Measurements from ENCODE around the gene STX10. TPM values are rescaled to one million over a fixed set of nuclear protein-coding genes. Genes with fewer than 3 reads are reported as not detected.
"Not testable (repeated sequence)": the region's sequence is repeated elsewhere in the genome, so short reads cannot be mapped to it uniquely, and the experiment has no call there.

STX10 gene
- total and polyA plus RNA-seq, 2 experiments from 2014 or later, result 66.5 to 82.2 TPM

DNA sequence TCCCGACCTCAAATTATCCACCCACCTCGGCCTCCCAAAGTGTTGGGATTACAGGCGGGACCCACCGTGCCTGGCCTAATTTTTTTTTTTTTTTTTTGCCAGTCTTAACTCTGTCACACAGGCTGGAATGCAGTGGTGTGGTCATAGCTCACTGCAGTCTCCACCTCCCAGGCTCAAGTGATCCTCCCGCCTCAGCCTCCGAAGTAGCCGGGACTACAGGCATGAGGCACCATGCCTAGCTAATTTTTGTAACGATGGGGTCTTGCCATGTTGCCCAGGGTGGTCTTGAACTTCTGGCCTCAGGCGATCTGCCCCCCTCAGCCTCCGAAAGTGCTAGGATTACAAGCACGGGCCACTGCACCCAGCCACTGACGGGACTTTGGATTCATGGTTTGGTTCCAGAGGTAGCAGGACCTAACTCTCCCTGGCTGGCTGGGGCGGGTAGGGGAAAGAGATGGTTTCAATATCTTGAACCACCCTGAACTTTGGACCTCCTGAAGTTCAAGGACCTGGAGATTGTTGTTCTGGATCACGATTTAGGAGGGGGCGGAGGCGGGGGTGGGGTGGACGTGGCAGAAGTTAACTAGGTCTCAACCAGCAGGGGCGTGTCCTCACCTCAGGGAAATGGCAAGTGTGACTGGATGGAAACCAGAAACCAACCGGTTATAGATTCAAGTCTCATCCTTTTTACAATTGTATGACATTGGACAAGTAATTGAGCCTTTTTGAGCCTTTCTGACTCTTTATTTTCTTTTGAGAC is 40.8 kb upstream of the STX10 start:
- H3K27ac ChIP-seq, result peak overlapping the region; percentile 86
- no peak overlapping the region for H2AFZ ChIP-seq
- H3K4me2 ChIP-seq, result no peak overlapping the region
- H3K27me3 ChIP-seq, result no peaks in the 10 kb centered on the region
- no peak overlapping the region for H3K4me3 ChIP-seq
- peak; percentile 76 for DNase-seq (ENCODE audit: low spot score)
- H3K4me1 ChIP-seq (ENCODE audit: insufficient read depth), result peaks cover 4% of the 10 kb centered on the region
- no peaks in the 10 kb centered on the region for H4K20me1 ChIP-seq (ENCODE audit: insufficient read depth, poor library complexity, severe bottlenecking)
- no peaks in the 10 kb centered on the region for H3K9me2 ChIP-seq (replicated peaks; ENCODE audit: insufficient read depth)
- WGBS (ENCODE audit: low lambda C conversion rate, missing lambda C conversion rate), result 72% methylated on average over 19 of the region's 19 CpGs
- no peaks in the 10 kb centered on the region for H3K9me3 ChIP-seq (ENCODE audit: low read depth)
- H3K36me3 ChIP-seq (replicated peaks; ENCODE audit: insufficient read depth, low read depth), result no peaks in the 10 kb centered on the region
- TF ChIP-seq, protein P1, sequence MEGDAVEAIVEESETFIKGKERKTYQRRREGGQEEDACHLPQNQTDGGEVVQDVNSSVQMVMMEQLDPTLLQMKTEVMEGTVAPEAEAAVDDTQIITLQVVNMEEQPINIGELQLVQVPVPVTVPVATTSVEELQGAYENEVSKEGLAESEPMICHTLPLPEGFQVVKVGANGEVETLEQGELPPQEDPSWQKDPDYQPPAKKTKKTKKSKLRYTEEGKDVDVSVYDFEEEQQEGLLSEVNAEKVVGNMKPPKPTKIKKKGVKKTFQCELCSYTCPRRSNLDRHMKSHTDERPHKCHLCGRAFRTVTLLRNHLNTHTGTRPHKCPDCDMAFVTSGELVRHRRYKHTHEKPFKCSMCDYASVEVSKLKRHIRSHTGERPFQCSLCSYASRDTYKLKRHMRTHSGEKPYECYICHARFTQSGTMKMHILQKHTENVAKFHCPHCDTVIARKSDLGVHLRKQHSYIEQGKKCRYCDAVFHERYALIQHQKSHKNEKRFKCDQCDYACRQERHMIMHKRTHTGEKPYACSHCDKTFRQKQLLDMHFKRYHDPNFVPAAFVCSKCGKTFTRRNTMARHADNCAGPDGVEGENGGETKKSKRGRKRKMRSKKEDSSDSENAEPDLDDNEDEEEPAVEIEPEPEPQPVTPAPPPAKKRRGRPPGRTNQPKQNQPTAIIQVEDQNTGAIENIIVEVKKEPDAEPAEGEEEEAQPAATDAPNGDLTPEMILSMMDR (IDR thresholded peaks at IDR 0.05; ENCODE audit: poor library complexity), result no peak
- no peak for TF ChIP-seq EZH2phosphoT487 (IDR thresholded peaks at IDR 0.05; ENCODE audit: low read depth, severe bottlenecking, unreplicated experiment)
- TF ChIP-seq EZH2 (IDR thresholded peaks at IDR 0.05; ENCODE audit: borderline replicate concordance), result no peak
- no peaks in the 10 kb centered on the region for H3K79me2 ChIP-seq

- no peaks in the 10 kb centered on the region for H3K79me2 ChIP-seq
- H4K20me1 ChIP-seq (ENCODE audit: insufficient read depth, poor library complexity, severe bottlenecking), result no peaks in the 10 kb centered on the region
- no peak for DNase-seq (ENCODE audit: low spot score)
- H3K4me2 ChIP-seq, result no peak overlapping the region
- WGBS (ENCODE audit: low lambda C conversion rate, missing lambda C conversion rate), result 80% methylated on average over 4 of the region's 4 CpGs
- H3K9me2 ChIP-seq (replicated peaks; ENCODE audit: insufficient read depth), result no peaks in the 10 kb centered on the region
- H3K36me3 ChIP-seq (replicated peaks; ENCODE audit: insufficient read depth, low read depth), result no peaks in the 10 kb centered on the region
- no peak overlapping the region for H3K27ac ChIP-seq
- no peak overlapping the region for H3K4me3 ChIP-seq
- TF ChIP-seq, protein P1 (IDR thresholded peaks at IDR 0.05; ENCODE audit: poor library complexity), result no peak
- no peak for TF ChIP-seq EZH2phosphoT487 (IDR thresholded peaks at IDR 0.05; ENCODE audit: low read depth, severe bottlenecking, unreplicated experiment)
- no peak for TF ChIP-seq EZH2 (IDR thresholded peaks at IDR 0.05; ENCODE audit: borderline replicate concordance)
- H3K4me1 ChIP-seq (ENCODE audit: insufficient read depth), result peaks cover 4% of the 10 kb centered on the region
- H3K9me3 ChIP-seq (ENCODE audit: low read depth), result no peaks in the 10 kb centered on the region
- no peaks in the 10 kb centered on the region for H3K27me3 ChIP-seq
- H2AFZ ChIP-seq, result no peak overlapping the region
Observed at GRCh38 chr19:13189600-13189999, 39.4 kb upstream of the STX10 start.

- H3K9me3 ChIP-seq (ENCODE audit: low read depth), result no peaks in the 10 kb centered on the region
- no peak for DNase-seq (ENCODE audit: low spot score)
- WGBS (ENCODE audit: low lambda C conversion rate, missing lambda C conversion rate), result 100% methylated on average over 4 of the region's 4 CpGs
Observed at GRCh38 chr19:13187419-13187818, 37.2 kb upstream of the STX10 start.

GRCh38 chr19:13186688-13187087 is 36.5 kb upstream of the STX10 start:
- not testable (repeated sequence) for DNase-seq (ENCODE audit: low spot score); H3K36me3 ChIP-seq (replicated peaks; ENCODE audit: insufficient read depth, low read depth); H3K4me1 ChIP-seq (ENCODE audit: insufficient read depth); H3K9me2 ChIP-seq (replicated peaks; ENCODE audit: insufficient read depth); H3K4me3 ChIP-seq; H4K20me1 ChIP-seq (ENCODE audit: insufficient read depth, poor library complexity, severe bottlenecking); H3K79me2 ChIP-seq; H3K9me3 ChIP-seq (ENCODE audit: low read depth); H3K4me2 ChIP-seq; H2AFZ ChIP-seq; H3K27ac ChIP-seq; H3K27me3 ChIP-seq
- 99% methylated on average over 11 of the region's 38 CpGs for WGBS (ENCODE audit: low lambda C conversion rate, missing lambda C conversion rate)

More at GRCh38 chr19:13187419-13187818, 37.2 kb upstream of the STX10 start:
- no peaks in the 10 kb centered on the region for H4K20me1 ChIP-seq (ENCODE audit: insufficient read depth, poor library complexity, severe bottlenecking)
- H3K9me2 ChIP-seq (replicated peaks; ENCODE audit: insufficient read depth), result no peaks in the 10 kb centered on the region
- no peak overlapping the region for H2AFZ ChIP-seq
- H3K27me3 ChIP-seq, result no peaks in the 10 kb centered on the region
- TF ChIP-seq EZH2 (IDR thresholded peaks at IDR 0.05; ENCODE audit: borderline replicate concordance) (no peak), EZH2phosphoT487 (IDR thresholded peaks at IDR 0.05; ENCODE audit: low read depth, severe bottlenecking, unreplicated experiment) (no peak)
- TF ChIP-seq, protein P1 (IDR thresholded peaks at IDR 0.05; ENCODE audit: poor library complexity), result no peak
- no peak overlapping the region for H3K4me3 ChIP-seq
- no peaks in the 10 kb centered on the region for H3K36me3 ChIP-seq (replicated peaks; ENCODE audit: insufficient read depth, low read depth)
- no peaks in the 10 kb centered on the region for H3K79me2 ChIP-seq
- no peak overlapping the region for H3K4me2 ChIP-seq
- H3K27ac ChIP-seq, result no peak overlapping the region
- H3K4me1 ChIP-seq (ENCODE audit: insufficient read depth), result peaks cover 4% of the 10 kb centered on the region

DNA sequence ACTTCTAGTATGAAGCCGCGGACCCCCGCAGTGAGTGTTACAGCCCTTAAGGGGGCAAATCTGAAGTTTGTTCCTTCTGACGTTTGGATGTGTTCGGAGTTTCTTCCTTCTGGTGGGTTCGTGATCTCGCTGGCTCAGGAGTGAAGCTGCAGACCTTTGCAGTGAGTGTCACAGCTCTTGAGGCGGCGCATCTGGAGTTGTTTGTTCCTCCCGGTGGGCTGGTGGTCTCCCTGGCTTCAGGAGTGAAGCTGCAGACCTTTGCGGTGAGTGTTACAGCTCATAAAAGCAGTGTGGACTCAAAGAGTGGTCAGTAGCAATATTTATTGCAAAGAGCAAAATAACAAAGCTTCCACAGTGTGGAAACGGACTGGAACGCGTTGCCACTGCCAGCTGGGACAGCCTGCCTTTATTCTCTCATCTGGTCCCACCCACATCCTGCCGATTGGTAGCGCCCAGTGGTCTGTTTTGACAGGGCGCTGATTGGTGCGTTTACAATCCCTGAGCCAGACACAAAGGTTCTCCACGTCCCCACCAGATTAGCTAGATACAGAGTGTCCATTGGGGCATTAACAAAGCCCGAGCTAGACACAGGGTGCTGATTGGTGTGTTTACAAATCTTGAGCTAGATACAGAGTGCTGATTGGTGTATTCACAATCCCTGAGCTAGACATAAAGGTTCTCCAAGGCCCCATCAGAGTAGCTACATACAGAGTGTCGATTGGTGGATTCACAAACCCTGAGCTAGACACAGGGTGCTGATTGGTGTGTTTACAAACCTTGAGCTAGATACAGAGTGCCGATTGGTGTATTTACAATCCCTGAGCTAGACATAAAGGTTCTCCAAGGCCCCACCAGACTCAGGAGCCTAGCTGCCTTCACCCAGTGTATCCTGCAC is 35.8 kb upstream of the STX10 start:
- H3K36me3 ChIP-seq (replicated peaks; ENCODE audit: insufficient read depth, low read depth); H3K79me2 ChIP-seq; DNase-seq (ENCODE audit: low spot score); H4K20me1 ChIP-seq (ENCODE audit: insufficient read depth, poor library complexity, severe bottlenecking); H3K27me3 ChIP-seq; H3K4me1 ChIP-seq (ENCODE audit: insufficient read depth); H3K4me3 ChIP-seq; H3K9me3 ChIP-seq (ENCODE audit: low read depth); H3K27ac ChIP-seq; H2AFZ ChIP-seq; H3K4me2 ChIP-seq; H3K9me2 ChIP-seq (replicated peaks; ENCODE audit: insufficient read depth): not testable (repeated sequence)
- 86% methylated on average over 22 of the region's 22 CpGs for WGBS (ENCODE audit: low lambda C conversion rate, missing lambda C conversion rate)

Data from hepatocyte (in vitro differentiated cells).